Ishikawa (cell line): ENCODE data around the gene FCN3.

Source experiments
- CEBPB ChIP-seq: IDR thresholded peaks from 2 replicates; pipeline ENCODE4 v1.6.1; 2012
- CREB1 ChIP-seq: IDR thresholded peaks from 2 replicates; pipeline ENCODE4 v1.6.1; 2012; ENCODE audit warnings: low read depth
- EP300 ChIP-seq: IDR thresholded peaks from 2 replicates; pipeline ENCODE4 v1.6.1; 2012; ENCODE audit warnings: borderline replicate concordance
- FOXM1 ChIP-seq: IDR thresholded peaks from 2 replicates; pipeline ENCODE4 v1.6.1; 2012; ENCODE audit warnings: low read depth, borderline replicate concordance
- NFIC ChIP-seq: IDR thresholded peaks from 2 replicates; pipeline ENCODE4 v1.6.1; 2012
- RAD21 ChIP-seq: IDR thresholded peaks from 2 replicates; pipeline ENCODE4 v1.6.1; 2012; ENCODE audit warnings: low read depth
- TAF1 ChIP-seq: IDR thresholded peaks from 2 replicates; pipeline ENCODE4 v1.6.1; 2012; ENCODE audit warnings: low read depth, mild to moderate bottlenecking
- TCF12 ChIP-seq: IDR thresholded peaks from 2 replicates; pipeline ENCODE4 v1.6.1; 2012; ENCODE audit warnings: low read depth
- ZBTB7A ChIP-seq: IDR thresholded peaks from 2 replicates; pipeline ENCODE4 v1.6.1; 2012; ENCODE audit warnings: low read depth
- TF ChIP-seq, protein P1 (sequence below): IDR thresholded peaks from 2 replicates; pipeline ENCODE4 v1.6.1; 2012
- TF ChIP-seq, protein P2 (sequence below): IDR thresholded peaks from 2 replicates; pipeline ENCODE4 v1.6.1; 2012; ENCODE audit warnings: low read depth, mild to moderate bottlenecking

DNA sequence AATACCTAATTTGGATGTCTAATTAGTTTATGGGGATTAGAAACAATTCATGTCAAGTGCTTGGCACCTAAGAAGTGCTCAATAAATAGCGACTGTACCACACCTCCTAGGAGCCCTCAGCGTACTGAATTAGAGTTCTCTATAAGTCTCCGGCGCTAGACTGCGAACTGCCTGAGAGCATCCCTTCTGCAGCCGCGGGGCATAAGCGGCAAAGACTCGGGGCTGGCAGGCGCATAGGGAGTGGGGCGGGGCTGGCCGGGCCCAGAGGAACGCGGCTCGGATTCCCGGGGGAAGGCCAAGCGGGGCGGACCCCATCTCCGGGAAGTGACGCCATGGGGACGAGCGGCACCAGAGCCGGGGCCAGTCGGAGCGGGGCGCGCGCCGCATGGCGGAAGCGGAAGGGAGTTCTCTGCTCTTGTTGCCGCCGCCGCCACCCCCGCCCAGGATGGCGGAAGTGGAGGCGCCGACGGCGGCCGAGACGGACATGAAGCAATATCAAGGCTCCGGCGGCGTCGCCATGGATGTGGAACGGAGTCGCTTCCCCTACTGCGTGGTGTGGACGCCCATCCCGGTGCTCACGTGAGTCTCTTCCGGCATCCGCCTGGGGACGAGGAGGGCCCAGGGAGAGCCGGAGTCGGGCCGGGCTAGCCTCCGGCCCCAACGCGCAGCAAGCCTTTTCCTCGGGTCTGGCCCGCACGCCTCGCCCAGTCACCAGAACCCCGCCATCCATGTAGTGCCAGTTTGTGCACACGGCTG, 52.6 kb downstream of the FCN3 start, which contains the start of gene TMEM222:
- TF ChIP-seq ZBTB7A (0 out of 2 replicates have a peak, but pooled peaks have one; percentile 38), TAF1 (peak; percentile 90), NFIC (peak; percentile 57), EP300 (no peak; the same call in 1 of the 2 replicates), TCF12 (peak; percentile 89), RAD21 (0 out of 2 replicates have a peak, but pooled peaks have one; percentile 9), CREB1 (peak; percentile 95), FOXM1 (peak; percentile 52; the same call in 1 of the 2 replicates), CEBPB (peak; percentile 68; the same call in 1 of the 2 replicates)
- TF ChIP-seq, protein P1, sequence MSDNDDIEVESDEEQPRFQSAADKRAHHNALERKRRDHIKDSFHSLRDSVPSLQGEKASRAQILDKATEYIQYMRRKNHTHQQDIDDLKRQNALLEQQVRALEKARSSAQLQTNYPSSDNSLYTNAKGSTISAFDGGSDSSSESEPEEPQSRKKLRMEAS: peak; percentile 92
- TF ChIP-seq, protein P2, sequence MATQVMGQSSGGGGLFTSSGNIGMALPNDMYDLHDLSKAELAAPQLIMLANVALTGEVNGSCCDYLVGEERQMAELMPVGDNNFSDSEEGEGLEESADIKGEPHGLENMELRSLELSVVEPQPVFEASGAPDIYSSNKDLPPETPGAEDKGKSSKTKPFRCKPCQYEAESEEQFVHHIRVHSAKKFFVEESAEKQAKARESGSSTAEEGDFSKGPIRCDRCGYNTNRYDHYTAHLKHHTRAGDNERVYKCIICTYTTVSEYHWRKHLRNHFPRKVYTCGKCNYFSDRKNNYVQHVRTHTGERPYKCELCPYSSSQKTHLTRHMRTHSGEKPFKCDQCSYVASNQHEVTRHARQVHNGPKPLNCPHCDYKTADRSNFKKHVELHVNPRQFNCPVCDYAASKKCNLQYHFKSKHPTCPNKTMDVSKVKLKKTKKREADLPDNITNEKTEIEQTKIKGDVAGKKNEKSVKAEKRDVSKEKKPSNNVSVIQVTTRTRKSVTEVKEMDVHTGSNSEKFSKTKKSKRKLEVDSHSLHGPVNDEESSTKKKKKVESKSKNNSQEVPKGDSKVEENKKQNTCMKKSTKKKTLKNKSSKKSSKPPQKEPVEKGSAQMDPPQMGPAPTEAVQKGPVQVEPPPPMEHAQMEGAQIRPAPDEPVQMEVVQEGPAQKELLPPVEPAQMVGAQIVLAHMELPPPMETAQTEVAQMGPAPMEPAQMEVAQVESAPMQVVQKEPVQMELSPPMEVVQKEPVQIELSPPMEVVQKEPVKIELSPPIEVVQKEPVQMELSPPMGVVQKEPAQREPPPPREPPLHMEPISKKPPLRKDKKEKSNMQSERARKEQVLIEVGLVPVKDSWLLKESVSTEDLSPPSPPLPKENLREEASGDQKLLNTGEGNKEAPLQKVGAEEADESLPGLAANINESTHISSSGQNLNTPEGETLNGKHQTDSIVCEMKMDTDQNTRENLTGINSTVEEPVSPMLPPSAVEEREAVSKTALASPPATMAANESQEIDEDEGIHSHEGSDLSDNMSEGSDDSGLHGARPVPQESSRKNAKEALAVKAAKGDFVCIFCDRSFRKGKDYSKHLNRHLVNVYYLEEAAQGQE: no peak
